Measurements from ENCODE around the gene IL16.

The IL16 gene

DNA sequence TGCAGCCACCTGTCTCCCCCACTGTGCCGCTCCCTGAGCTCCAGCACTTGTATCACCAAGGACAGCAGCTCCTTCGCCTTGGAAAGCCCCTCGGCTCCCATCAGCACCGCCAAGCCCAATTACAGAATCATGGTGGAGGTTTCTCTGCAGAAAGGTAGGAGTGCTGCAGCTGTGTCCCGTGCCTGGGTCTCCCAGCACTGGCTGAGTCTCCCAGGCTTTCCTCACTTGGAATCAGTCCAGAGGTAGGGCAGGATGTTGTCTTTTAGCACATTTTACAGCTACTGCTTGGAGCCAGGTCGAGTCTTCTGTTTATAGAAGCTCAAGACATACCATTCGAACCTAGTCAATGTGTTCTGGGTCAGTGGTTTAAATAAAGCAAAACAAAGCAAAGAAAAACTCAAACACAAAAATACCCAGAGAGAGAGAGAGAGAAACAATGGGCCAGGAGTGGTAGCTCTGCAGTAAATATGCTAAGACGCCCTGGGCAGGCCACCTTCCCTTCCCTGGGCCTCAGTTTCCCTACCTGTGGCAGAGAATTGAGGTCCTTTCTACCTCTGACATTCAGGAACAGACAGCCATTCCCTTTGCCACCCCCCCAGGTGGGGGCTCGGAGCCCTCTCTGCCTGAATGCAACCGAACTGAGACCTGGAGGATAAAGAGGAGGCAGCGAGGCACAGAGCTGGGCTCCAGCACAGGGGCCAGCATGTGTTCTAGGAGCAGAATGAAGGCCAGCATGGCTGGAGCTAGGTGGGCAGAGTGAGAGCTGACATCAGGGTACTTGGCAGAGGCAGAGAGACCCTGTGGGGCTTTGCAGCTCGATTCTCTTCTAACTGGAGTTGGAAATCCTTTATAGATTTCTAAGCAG lies 83.2 kb downstream of the IL16 start:
- peak; percentile 19 for DNase-seq (ENCODE audit: low read depth)
- no peak overlapping the region for H3K9ac ChIP-seq (ENCODE audit: low read length)
- H3K4me1 ChIP-seq (ENCODE audit: control insufficient read depth, insufficient read depth, low read length), result peaks cover 13% of the 10 kb centered on the region
- H3K9me3 ChIP-seq (ENCODE audit: control insufficient read depth, low read length), result peaks cover 14% of the 10 kb centered on the region
- no peaks in the 10 kb centered on the region for H3K27me3 ChIP-seq (replicated peaks; ENCODE audit: control insufficient read depth, insufficient read depth, low read length)
- H3K36me3 ChIP-seq (ENCODE audit: control insufficient read depth, insufficient read depth, low read length, severe bottlenecking), result peaks cover 42% of the 10 kb centered on the region
- no peak overlapping the region for H3K4me3 ChIP-seq (ENCODE audit: low read length)

DNA sequence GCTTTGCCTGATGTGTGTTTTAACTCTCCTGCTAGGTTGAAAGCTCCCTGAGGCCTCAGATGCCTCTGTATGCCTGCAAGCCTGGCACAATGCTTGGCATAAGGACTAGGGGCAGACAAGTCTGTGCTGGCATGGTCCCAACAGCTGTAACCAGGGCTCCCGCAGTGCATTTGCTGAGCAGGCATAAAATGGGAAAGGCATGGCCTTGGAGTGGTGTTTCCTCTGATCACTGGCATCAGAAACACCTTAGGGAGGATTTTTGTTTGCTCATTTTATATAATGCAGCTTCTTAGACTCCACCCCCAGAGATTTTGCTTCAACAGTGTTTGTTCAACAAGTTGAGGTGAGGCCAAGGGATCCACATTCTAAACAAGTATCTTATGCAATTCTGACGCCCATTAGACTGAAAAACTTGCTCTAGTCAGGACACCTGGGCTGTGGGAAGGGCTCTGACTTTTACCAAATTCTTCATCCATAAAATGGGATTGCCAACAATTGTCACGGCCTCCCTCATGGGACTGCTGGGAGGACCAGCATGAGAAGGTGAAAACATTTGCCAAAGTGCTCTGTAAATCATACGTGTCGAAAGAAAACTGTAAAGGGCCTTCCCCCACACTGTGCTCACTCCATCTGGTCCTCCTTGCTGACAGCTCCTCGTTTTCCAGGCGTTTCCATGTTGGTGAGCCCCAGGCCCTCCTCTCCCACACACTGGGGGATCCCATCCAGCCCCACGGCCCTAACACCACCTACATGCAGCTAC lies 84.2 kb downstream of the IL16 start:
- peaks cover 6% of the 10 kb centered on the region for H3K4me1 ChIP-seq (ENCODE audit: control insufficient read depth, insufficient read depth, low read length)
- no peaks in the 10 kb centered on the region for H3K27me3 ChIP-seq (replicated peaks; ENCODE audit: control insufficient read depth, insufficient read depth, low read length)
- H3K36me3 ChIP-seq (ENCODE audit: control insufficient read depth, insufficient read depth, low read length, severe bottlenecking), result peaks cover 44% of the 10 kb centered on the region
- no peak overlapping the region for H3K4me3 ChIP-seq (ENCODE audit: low read length)
- DNase-seq (ENCODE audit: low read depth), result no peak
- no peak overlapping the region for H3K9ac ChIP-seq (ENCODE audit: low read length)
- peaks cover 14% of the 10 kb centered on the region for H3K9me3 ChIP-seq (ENCODE audit: control insufficient read depth, low read length)

- H3K4me3 ChIP-seq (ENCODE audit: low read length), result no peak overlapping the region
- DNase-seq (ENCODE audit: low read depth), result no peak
- H3K27me3 ChIP-seq (replicated peaks; ENCODE audit: control insufficient read depth, insufficient read depth, low read length), result no peaks in the 10 kb centered on the region
- H3K36me3 ChIP-seq (ENCODE audit: control insufficient read depth, insufficient read depth, low read length, severe bottlenecking), result peaks cover 49% of the 10 kb centered on the region
- peaks cover 1% of the 10 kb centered on the region for H3K4me1 ChIP-seq (ENCODE audit: control insufficient read depth, insufficient read depth, low read length)
- peaks cover 13% of the 10 kb centered on the region for H3K9me3 ChIP-seq (ENCODE audit: control insufficient read depth, low read length)
- no peak overlapping the region for H3K9ac ChIP-seq (ENCODE audit: low read length)
Measured at GRCh38 chr15:81281456-81281735, 84.7 kb downstream of the IL16 start.

GRCh38 chr15:81281766-81282605 lies 85.3 kb downstream of the IL16 start:
- no peak for DNase-seq (ENCODE audit: low read depth)
- Histone ChIP-seq H3K9ac (ENCODE audit: low read length) (no peak overlapping the region), H3K4me1 (ENCODE audit: control insufficient read depth, insufficient read depth, low read length) (no peaks in the 10 kb centered on the region), H3K9me3 (ENCODE audit: control insufficient read depth, low read length) (peaks cover 7% of the 10 kb centered on the region), H3K27me3 (replicated peaks; ENCODE audit: control insufficient read depth, insufficient read depth, low read length) (no peaks in the 10 kb centered on the region), H3K36me3 (ENCODE audit: control insufficient read depth, insufficient read depth, low read length, severe bottlenecking) (peaks cover 55% of the 10 kb centered on the region), H3K4me3 (ENCODE audit: low read length) (no peak overlapping the region)

DNA sequence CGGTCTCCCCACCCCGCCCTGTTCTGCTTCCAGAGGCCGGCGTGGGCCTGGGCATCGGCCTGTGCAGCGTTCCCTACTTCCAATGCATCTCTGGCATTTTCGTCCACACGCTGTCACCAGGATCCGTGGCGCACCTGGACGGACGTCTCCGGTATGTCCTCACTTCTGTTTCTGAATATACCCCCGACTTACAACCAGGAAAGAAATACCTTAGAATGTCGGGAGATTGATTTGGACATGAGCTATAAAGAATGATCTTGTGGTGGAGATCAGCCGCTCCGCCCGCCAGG lies 85.9 kb downstream of the IL16 start:
- H3K4me3 ChIP-seq (ENCODE audit: low read length), result no peak overlapping the region
- peaks cover 1% of the 10 kb centered on the region for H3K9me3 ChIP-seq (ENCODE audit: control insufficient read depth, low read length)
- no peak overlapping the region for H3K9ac ChIP-seq (ENCODE audit: low read length)
- H3K36me3 ChIP-seq (ENCODE audit: control insufficient read depth, insufficient read depth, low read length, severe bottlenecking), result peaks cover 60% of the 10 kb centered on the region
- H3K4me1 ChIP-seq (ENCODE audit: control insufficient read depth, insufficient read depth, low read length), result no peaks in the 10 kb centered on the region
- no peaks in the 10 kb centered on the region for H3K27me3 ChIP-seq (replicated peaks; ENCODE audit: control insufficient read depth, insufficient read depth, low read length)
- DNase-seq (ENCODE audit: low read depth), result no peak

- Histone ChIP-seq H3K4me1 (ENCODE audit: control insufficient read depth, insufficient read depth, low read length) (no peaks in the 10 kb centered on the region), H3K27me3 (replicated peaks; ENCODE audit: control insufficient read depth, insufficient read depth, low read length) (no peaks in the 10 kb centered on the region), H3K9ac (ENCODE audit: low read length) (no peak overlapping the region), H3K4me3 (ENCODE audit: low read length) (no peak overlapping the region), H3K9me3 (ENCODE audit: control insufficient read depth, low read length) (no peaks in the 10 kb centered on the region), H3K36me3 (ENCODE audit: control insufficient read depth, insufficient read depth, low read length, severe bottlenecking) (peaks cover 64% of the 10 kb centered on the region)
- DNase-seq (ENCODE audit: low read depth), result no peak
Measured at GRCh38 chr15:81282911-81283310, 86.2 kb downstream of the IL16 start.

DNA sequence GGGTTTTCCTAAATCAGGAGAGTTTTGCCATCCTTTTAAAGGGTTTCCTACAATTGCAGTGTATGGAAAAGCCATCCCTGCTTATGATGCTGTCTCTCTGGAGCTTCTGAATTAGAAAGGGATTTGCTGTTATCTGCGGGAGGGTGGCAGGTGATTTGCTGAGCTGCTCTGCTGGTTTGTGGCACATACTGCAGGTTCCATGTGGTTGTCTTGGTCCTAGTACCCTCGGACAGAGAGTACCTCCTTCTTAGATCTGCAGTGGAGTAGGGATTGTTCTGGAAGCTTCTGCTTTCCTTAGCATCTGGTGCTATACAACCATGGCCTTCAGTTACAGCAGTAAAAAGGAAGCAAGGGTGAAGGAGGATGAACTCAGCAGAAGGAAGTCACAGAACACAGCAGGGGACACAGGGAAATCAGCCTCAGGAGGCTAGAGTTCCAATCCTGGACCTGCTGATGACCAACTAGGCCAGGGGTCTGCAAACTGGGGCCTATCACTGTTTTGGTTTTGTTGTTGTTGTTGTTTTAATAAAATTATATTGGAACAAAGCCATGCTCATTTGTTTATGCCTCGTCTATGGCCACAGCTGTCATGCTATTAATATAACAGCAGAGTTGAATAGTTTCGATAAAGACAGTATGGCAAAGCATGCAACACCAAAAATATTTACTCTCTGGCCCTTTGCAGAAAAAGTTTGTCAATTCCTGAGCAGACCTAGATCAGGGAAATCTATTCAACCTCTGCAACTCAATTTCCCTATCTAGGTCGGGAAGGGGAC lies 87.8 kb downstream of the IL16 start:
- Histone ChIP-seq H3K4me1 (ENCODE audit: control insufficient read depth, insufficient read depth, low read length) (no peaks in the 10 kb centered on the region), H3K9me3 (ENCODE audit: control insufficient read depth, low read length) (no peaks in the 10 kb centered on the region), H3K9ac (ENCODE audit: low read length) (no peak overlapping the region), H3K27me3 (replicated peaks; ENCODE audit: control insufficient read depth, insufficient read depth, low read length) (no peaks in the 10 kb centered on the region), H3K36me3 (ENCODE audit: control insufficient read depth, insufficient read depth, low read length, severe bottlenecking) (peaks cover 65% of the 10 kb centered on the region), H3K4me3 (ENCODE audit: low read length) (no peak overlapping the region)
- no peak for DNase-seq (ENCODE audit: low read depth)

- no peak for DNase-seq (ENCODE audit: low read depth)
- peaks cover 61% of the 10 kb centered on the region for H3K36me3 ChIP-seq (ENCODE audit: control insufficient read depth, insufficient read depth, low read length, severe bottlenecking)
- no peaks in the 10 kb centered on the region for H3K27me3 ChIP-seq (replicated peaks; ENCODE audit: control insufficient read depth, insufficient read depth, low read length)
- H3K4me3 ChIP-seq (ENCODE audit: low read length), result no peak overlapping the region
- no peaks in the 10 kb centered on the region for H3K9me3 ChIP-seq (ENCODE audit: control insufficient read depth, low read length)
- H3K4me1 ChIP-seq (ENCODE audit: control insufficient read depth, insufficient read depth, low read length), result no peaks in the 10 kb centered on the region
- no peak overlapping the region for H3K9ac ChIP-seq (ENCODE audit: low read length)
Measured at GRCh38 chr15:81285461-81285860, 88.8 kb downstream of the IL16 start.

DNA sequence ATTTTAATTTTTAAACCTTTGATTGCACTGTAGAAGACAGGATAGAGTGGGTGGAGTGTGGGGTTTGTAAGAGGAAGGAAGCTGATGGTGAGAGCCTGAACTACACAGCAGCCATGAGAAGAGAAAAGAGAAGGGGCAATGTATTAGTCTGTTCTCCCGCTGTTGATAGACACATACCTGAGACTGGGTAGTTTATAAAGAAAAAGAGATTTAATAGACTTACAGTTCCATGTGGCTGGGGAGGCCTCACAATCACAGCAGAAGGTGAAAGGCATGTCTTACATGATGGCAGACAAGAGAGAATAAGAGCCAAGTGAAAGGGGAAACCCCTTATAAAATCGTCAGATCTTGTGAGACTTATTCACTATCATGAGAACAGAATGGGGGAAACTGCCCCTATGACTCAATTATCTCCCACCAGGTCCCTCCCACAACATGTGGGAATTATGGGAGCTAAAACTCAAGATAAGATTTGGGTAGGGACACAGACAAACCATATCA lies 90.0 kb downstream of the IL16 start:
- Histone ChIP-seq H3K4me3 (ENCODE audit: low read length) (no peak overlapping the region), H3K4me1 (ENCODE audit: control insufficient read depth, insufficient read depth, low read length) (peaks cover 8% of the 10 kb centered on the region), H3K9me3 (ENCODE audit: control insufficient read depth, low read length) (no peaks in the 10 kb centered on the region), H3K9ac (ENCODE audit: low read length) (no peak overlapping the region), H3K36me3 (ENCODE audit: control insufficient read depth, insufficient read depth, low read length, severe bottlenecking) (peaks cover 56% of the 10 kb centered on the region), H3K27me3 (replicated peaks; ENCODE audit: control insufficient read depth, insufficient read depth, low read length) (no peaks in the 10 kb centered on the region)
- no peak for DNase-seq (ENCODE audit: low read depth)

GRCh38 chr15:81288040-81288439 lies 91.4 kb downstream of the IL16 start:
- no peak for DNase-seq (ENCODE audit: low read depth)
- Histone ChIP-seq H3K36me3 (ENCODE audit: control insufficient read depth, insufficient read depth, low read length, severe bottlenecking) (peaks cover 58% of the 10 kb centered on the region), H3K4me1 (ENCODE audit: control insufficient read depth, insufficient read depth, low read length) (peaks cover 8% of the 10 kb centered on the region), H3K9me3 (ENCODE audit: control insufficient read depth, low read length) (no peaks in the 10 kb centered on the region), H3K27me3 (replicated peaks; ENCODE audit: control insufficient read depth, insufficient read depth, low read length) (no peaks in the 10 kb centered on the region), H3K4me3 (ENCODE audit: low read length) (no peak overlapping the region), H3K9ac (ENCODE audit: low read length) (no peak overlapping the region)
